ENCODE measurements around the gene ADAMTSL2. TPM values are rescaled to one million over a fixed set of nuclear protein-coding genes. Genes with fewer than 3 reads are reported as not detected.
"Not testable (repeated sequence)": the region's sequence is repeated elsewhere in the genome, so short reads cannot be mapped to it uniquely, and the experiment has no call there.

Gene ADAMTSL2
- total RNA-seq, 2 experiments from 2014 or later = 0.29 to 0.34 TPM

- not testable (repeated sequence) for H3K9me3 Mint-ChIP-seq, H3K4me3 Mint-ChIP-seq, H3K4me1 Mint-ChIP-seq, H3K36me3 Mint-ChIP-seq, DNase-seq, H3K27me3 Mint-ChIP-seq, H3K27ac Mint-ChIP-seq
Measured at GRCh38 chr9:133563814-133564213, 29.3 kb downstream of the ADAMTSL2 start.

GRCh38 chr9:133564451-133565116 lies 30.1 kb downstream of the ADAMTSL2 start:
- peaks cover 5% of the 10 kb centered on the region for H3K4me1 Mint-ChIP-seq
- H3K9me3 Mint-ChIP-seq = no peaks in the 10 kb centered on the region
- DNase-seq = no peak
- H3K36me3 Mint-ChIP-seq = no peaks in the 10 kb centered on the region
- no peak overlapping the region for H3K27ac Mint-ChIP-seq
- no peaks in the 10 kb centered on the region for H3K27me3 Mint-ChIP-seq
- H3K4me3 Mint-ChIP-seq = no peak overlapping the region

GRCh38 chr9:133566382-133566781 lies 31.9 kb downstream of the ADAMTSL2 start:
- no peaks in the 10 kb centered on the region for H3K9me3 Mint-ChIP-seq
- no peak overlapping the region for H3K4me3 Mint-ChIP-seq
- no peaks in the 10 kb centered on the region for H3K36me3 Mint-ChIP-seq
- H3K27ac Mint-ChIP-seq = no peak overlapping the region
- H3K27me3 Mint-ChIP-seq = no peaks in the 10 kb centered on the region
- no peak for DNase-seq
- H3K4me1 Mint-ChIP-seq = peaks cover 5% of the 10 kb centered on the region

GRCh38 chr9:133566817-133567216 lies 32.3 kb downstream of the ADAMTSL2 start:
- no peaks in the 10 kb centered on the region for H3K27me3 Mint-ChIP-seq
- no peak for DNase-seq
- H3K36me3 Mint-ChIP-seq = no peaks in the 10 kb centered on the region
- no peak overlapping the region for H3K27ac Mint-ChIP-seq
- H3K9me3 Mint-ChIP-seq = no peaks in the 10 kb centered on the region
- no peak overlapping the region for H3K4me3 Mint-ChIP-seq
- peaks cover 5% of the 10 kb centered on the region for H3K4me1 Mint-ChIP-seq

- Mint-ChIP-seq H3K4me1 (peaks cover 3% of the 10 kb centered on the region), H3K4me3 (no peak overlapping the region), H3K36me3 (no peaks in the 10 kb centered on the region), H3K9me3 (no peaks in the 10 kb centered on the region), H3K27me3 (no peaks in the 10 kb centered on the region), H3K27ac (no peak overlapping the region)
- DNase-seq = no peak
Measured at GRCh38 chr9:133568186-133568585, 33.7 kb downstream of the ADAMTSL2 start.

GRCh38 chr9:133569121-133569785 lies 34.7 kb downstream of the ADAMTSL2 start:
- Mint-ChIP-seq H3K9me3 (no peaks in the 10 kb centered on the region), H3K4me1 (no peaks in the 10 kb centered on the region), H3K4me3 (no peak overlapping the region), H3K27ac (no peak overlapping the region), H3K27me3 (no peaks in the 10 kb centered on the region), H3K36me3 (no peaks in the 10 kb centered on the region)
- no peak for DNase-seq

- no peaks in the 10 kb centered on the region for H3K4me1 Mint-ChIP-seq
- H3K9me3 Mint-ChIP-seq = no peaks in the 10 kb centered on the region
- DNase-seq = no peak
- no peaks in the 10 kb centered on the region for H3K36me3 Mint-ChIP-seq
- H3K4me3 Mint-ChIP-seq = no peak overlapping the region
- no peak overlapping the region for H3K27ac Mint-ChIP-seq
- H3K27me3 Mint-ChIP-seq = no peaks in the 10 kb centered on the region
Measured at GRCh38 chr9:133569891-133570690, 35.6 kb downstream of the ADAMTSL2 start.

- H3K4me3 Mint-ChIP-seq = no peak overlapping the region
- H3K36me3 Mint-ChIP-seq = no peaks in the 10 kb centered on the region
- DNase-seq = no peak
- no peaks in the 10 kb centered on the region for H3K4me1 Mint-ChIP-seq
- no peak overlapping the region for H3K27ac Mint-ChIP-seq
- H3K27me3 Mint-ChIP-seq = no peaks in the 10 kb centered on the region
- no peaks in the 10 kb centered on the region for H3K9me3 Mint-ChIP-seq
Measured at GRCh38 chr9:133570691-133571080, 36.2 kb downstream of the ADAMTSL2 start.

- H3K4me3 Mint-ChIP-seq = no peak overlapping the region
- peaks cover under 1% of the 10 kb centered on the region for H3K4me1 Mint-ChIP-seq
- no peaks in the 10 kb centered on the region for H3K36me3 Mint-ChIP-seq
- no peaks in the 10 kb centered on the region for H3K9me3 Mint-ChIP-seq
- DNase-seq = no peak
- H3K27ac Mint-ChIP-seq = no peak overlapping the region
- H3K27me3 Mint-ChIP-seq = peaks cover 6% of the 10 kb centered on the region
Measured at GRCh38 chr9:133571391-133571890, 36.9 kb downstream of the ADAMTSL2 start.

GRCh38 chr9:133571896-133572595 lies 37.5 kb downstream of the ADAMTSL2 start:
- Mint-ChIP-seq H3K27ac (no peak overlapping the region), H3K4me1 (peaks cover 6% of the 10 kb centered on the region), H3K9me3 (no peaks in the 10 kb centered on the region), H3K36me3 (no peaks in the 10 kb centered on the region), H3K4me3 (no peak overlapping the region), H3K27me3 (peaks cover 12% of the 10 kb centered on the region)
- no peak for DNase-seq

- no peak for DNase-seq
- no peak overlapping the region for H3K27ac Mint-ChIP-seq
- no peaks in the 10 kb centered on the region for H3K36me3 Mint-ChIP-seq
- H3K4me1 Mint-ChIP-seq = peaks cover 6% of the 10 kb centered on the region
- H3K27me3 Mint-ChIP-seq = peaks cover 20% of the 10 kb centered on the region
- H3K4me3 Mint-ChIP-seq = no peak overlapping the region
- H3K9me3 Mint-ChIP-seq = no peaks in the 10 kb centered on the region
Measured at GRCh38 chr9:133572821-133573361, 38.4 kb downstream of the ADAMTSL2 start.

GRCh38 chr9:133573791-133574515 lies 39.4 kb downstream of the ADAMTSL2 start:
- Mint-ChIP-seq H3K27ac (no peak overlapping the region), H3K9me3 (no peaks in the 10 kb centered on the region), H3K4me1 (peaks cover 6% of the 10 kb centered on the region), H3K36me3 (no peaks in the 10 kb centered on the region), H3K27me3 (peaks cover 25% of the 10 kb centered on the region), H3K4me3 (no peak overlapping the region)
- DNase-seq = no peak

GRCh38 chr9:133574771-133575170 lies 40.3 kb downstream of the ADAMTSL2 start:
- Mint-ChIP-seq H3K27ac (no peak overlapping the region), H3K36me3 (no peaks in the 10 kb centered on the region), H3K27me3 (peaks cover 29% of the 10 kb centered on the region), H3K9me3 (no peaks in the 10 kb centered on the region), H3K4me3 (no peak overlapping the region), H3K4me1 (peaks cover 6% of the 10 kb centered on the region)
- DNase-seq = no peak

Data from activated naive CD8-positive, alpha-beta T cell treated with anti-CD3 and anti-CD28 coated beads for 36 hours (primary cell).